ENCODE measurements around the gene EFS.

DNA sequence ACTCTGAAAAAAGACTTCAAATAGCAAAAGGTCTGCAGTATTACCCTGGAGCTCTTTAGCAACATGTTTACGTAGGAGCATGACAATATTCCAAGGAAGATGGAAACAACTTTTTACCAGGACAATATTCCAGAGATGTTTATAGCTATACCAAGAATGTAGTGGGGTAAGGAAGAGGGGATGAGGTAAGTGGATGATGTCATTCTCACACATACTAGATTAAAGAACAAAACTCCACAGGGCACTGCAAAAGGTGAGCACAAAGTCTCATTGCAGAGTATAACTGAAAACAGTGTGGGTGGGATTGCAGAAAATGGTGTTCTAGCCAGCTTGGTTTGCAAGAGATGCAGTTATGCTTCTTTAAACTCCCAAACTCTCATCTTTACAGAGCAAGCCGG is 20.3 kb upstream of the EFS start:
- TF ChIP-seq GATA2 (IDR thresholded peaks at IDR 0.05; ENCODE audit: low read depth, low read length) (no peak), GATA3 (IDR thresholded peaks at IDR 0.05; ENCODE audit: low read depth, low read length) (no peak)

Measured in SH-SY5Y (cell line).